K562 (cell line): ENCODE results near the gene IP6K2. TPM values are rescaled to one million over a fixed set of nuclear protein-coding genes. Genes with fewer than 3 reads are reported as not detected.

ENCODE experiments used
- EZH2 ChIP-seq: IDR thresholded peaks from 2 replicates; pipeline ENCODE4 v1.6.1; 2012; ENCODE audit warnings: low read depth, mild to moderate bottlenecking, inconsistent platforms, low read length, borderline replicate concordance
- IFI16 ChIP-seq: fragments of 250-450 bp; sonication (Bioruptor Pico); IDR thresholded peaks from 2 replicates; pipeline ENCODE4 v2.1.2; 2022; ENCODE audit warnings: mild to moderate bottlenecking, inconsistent platforms
- KAT2B ChIP-seq: IDR thresholded peaks from one replicate; pipeline ENCODE4 v1.6.1; 2012; ENCODE audit warnings: low read depth, mild to moderate bottlenecking, control low read depth, inconsistent platforms, low read length, moderate library complexity
- MYBL2 ChIP-seq, 2 experiments: fragments of 450-650 bp in 1 of 2; sonication (generic) in 1 of 2; formaldehyde crosslinking in 1 of 2; IDR thresholded peaks; 2 replicates each; pipeline versions ENCODE4 v1.6.1 to v1.8.1; 2017 to 2022; ENCODE audit warnings: borderline replicate concordance in 1 of 2, inconsistent platforms in 1 of 2, low read depth in 1 of 2, mild to moderate bottlenecking in 1 of 2, missing genetic modification reagents in 1 of 2, moderate library complexity in 1 of 2
- PHF21A ChIP-seq: fragments of 450-650 bp; IDR thresholded peaks from 2 replicates; pipeline ENCODE4 v1.6.1; 2017; ENCODE audit warnings: low read depth, borderline replicate concordance
- ZNF124 ChIP-seq: sonication (generic); formaldehyde crosslinking; IDR thresholded peaks from 2 replicates; pipeline ENCODE4 v1.8.1; 2022; ENCODE audit warnings: missing genetic modification reagents
- polyA plus RNA-seq, 8 experiments: library from polyadenylated mRNA; depleted of rRNA in 4 of 8; stranded (reverse) in 5 of 8; unstranded in 3 of 8; fragments of >200 nt; fragmentation: Nextera tagmentation in 2 of 8; fragmentation: Illumina TruSeq in 1 of 8; extraction: Ambion mirVana in 2 of 8; extraction: Trizol in 1 of 8; gene quantifications; 2 replicates each; pipeline versions ENCODE4 v1.2.1 to v1.2.3, GENCODE V29; 2011 to 2014; ENCODE audit warnings: inconsistent platforms in 1 of 8, missing spikeins in 1 of 8
- total RNA-seq, 7 experiments: library from RNA; depleted of rRNA in 6 of 7; stranded (reverse); fragments of >200 nt in 6 of 7; fragmentation: Illumina TruSeq in 2 of 7; extraction: Trizol in 2 of 7; gene quantifications; 2 replicates each; pipeline versions ENCODE4 v1.2.1 to v1.2.3, GENCODE V29; 2011 to 2021; ENCODE audit warnings: low replicate concordance in 1 of 7
- TF ChIP-seq, protein P1 (sequence below): IDR thresholded peaks from 2 replicates; pipeline ENCODE4 v1.6.1; 2016; ENCODE audit warnings: missing genetic modification characterization, missing compliant biosample characterization
- TF ChIP-seq, protein P2 (sequence below): fragments of 200-800 bp; sonication (Bioruptor generic); IDR thresholded peaks from 2 replicates; pipeline ENCODE4 v1.6.1; 2017; ENCODE audit warnings: missing genetic modification characterization, missing compliant biosample characterization
- TF ChIP-seq, protein P3 (sequence below): fragments of 250-450 bp; sonication (Bioruptor Pico); IDR thresholded peaks from 2 replicates; pipeline ENCODE4 v1.4.0; 2020; ENCODE audit warnings: mild to moderate bottlenecking, moderate library complexity
- TF ChIP-seq, protein P4 (sequence below): fragments of 250-450 bp; sonication (Bioruptor Pico); IDR thresholded peaks from 2 replicates; pipeline ENCODE4 v1.5.0; 2020; ENCODE audit warnings: mild to moderate bottlenecking, borderline replicate concordance
- TF ChIP-seq, protein P5 (sequence below): sonication (generic); formaldehyde crosslinking; IDR thresholded peaks from 2 replicates; pipeline ENCODE4 v1.8.1; 2023; ENCODE audit warnings: mild to moderate bottlenecking, missing genetic modification reagents

IP6K2 gene
- total and polyA plus RNA-seq, 9 of the 15 experiments (the other 6 are each of a cell fraction or from before 2014, with no cell fraction given) = 19.6 to 78.1 (median 48.0) TPM

DNA sequence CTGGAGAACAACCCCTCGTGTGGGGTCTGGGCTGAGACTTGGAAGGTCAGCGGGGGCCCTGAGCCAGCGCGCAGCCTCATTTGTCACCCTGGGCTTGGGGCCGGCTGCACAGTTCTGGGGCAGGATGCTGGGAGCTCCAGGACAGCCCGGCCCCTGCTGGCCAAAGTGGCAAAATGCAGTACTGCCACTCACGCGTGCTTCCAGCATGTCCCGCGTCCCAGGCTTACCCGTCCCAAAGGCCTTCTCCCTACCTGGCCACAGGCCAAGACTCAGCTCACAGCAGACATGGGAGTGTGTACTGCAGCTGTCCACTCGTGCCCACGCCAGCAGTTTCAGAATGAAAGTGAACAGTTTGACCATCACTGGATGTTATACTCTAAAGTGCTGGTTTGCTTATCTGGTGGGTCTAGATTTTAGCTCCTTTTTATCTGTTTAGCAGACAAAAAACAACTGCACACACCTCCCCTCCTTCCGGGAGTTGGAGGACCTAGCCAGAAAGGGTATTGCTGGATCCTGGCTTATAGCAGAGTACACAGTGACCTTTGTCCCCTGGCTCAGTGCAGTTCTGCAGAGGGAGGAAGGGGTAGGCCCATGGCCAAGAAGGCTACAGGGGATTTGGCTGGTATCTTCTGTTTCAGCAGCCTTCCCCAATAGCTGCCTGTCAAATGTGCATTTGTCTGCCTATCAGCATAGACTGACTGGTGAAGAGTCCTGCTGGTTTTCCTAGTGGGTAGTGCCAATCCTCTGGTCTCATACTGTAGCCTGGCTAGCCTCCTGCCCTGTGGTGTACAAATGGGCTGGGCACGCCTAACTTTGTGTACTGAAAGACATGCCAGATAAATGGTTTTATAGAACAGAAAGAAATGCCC is 23.2 kb upstream of the IP6K2 start (continued):
- TF ChIP-seq, protein P1, sequence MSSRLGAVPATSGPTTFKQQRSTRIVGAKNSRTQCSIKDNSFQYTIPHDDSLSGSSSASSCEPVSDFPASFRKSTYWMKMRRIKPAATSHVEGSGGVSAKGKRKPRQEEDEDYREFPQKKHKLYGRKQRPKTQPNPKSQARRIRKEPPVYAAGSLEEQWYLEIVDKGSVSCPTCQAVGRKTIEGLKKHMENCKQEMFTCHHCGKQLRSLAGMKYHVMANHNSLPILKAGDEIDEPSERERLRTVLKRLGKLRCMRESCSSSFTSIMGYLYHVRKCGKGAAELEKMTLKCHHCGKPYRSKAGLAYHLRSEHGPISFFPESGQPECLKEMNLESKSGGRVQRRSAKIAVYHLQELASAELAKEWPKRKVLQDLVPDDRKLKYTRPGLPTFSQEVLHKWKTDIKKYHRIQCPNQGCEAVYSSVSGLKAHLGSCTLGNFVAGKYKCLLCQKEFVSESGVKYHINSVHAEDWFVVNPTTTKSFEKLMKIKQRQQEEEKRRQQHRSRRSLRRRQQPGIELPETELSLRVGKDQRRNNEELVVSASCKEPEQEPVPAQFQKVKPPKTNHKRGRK (tag) = no peak
- TF ChIP-seq, protein P2, sequence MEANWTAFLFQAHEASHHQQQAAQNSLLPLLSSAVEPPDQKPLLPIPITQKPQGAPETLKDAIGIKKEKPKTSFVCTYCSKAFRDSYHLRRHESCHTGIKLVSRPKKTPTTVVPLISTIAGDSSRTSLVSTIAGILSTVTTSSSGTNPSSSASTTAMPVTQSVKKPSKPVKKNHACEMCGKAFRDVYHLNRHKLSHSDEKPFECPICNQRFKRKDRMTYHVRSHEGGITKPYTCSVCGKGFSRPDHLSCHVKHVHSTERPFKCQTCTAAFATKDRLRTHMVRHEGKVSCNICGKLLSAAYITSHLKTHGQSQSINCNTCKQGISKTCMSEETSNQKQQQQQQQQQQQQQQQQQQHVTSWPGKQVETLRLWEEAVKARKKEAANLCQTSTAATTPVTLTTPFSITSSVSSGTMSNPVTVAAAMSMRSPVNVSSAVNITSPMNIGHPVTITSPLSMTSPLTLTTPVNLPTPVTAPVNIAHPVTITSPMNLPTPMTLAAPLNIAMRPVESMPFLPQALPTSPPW = no peak
- TF ChIP-seq, protein P3, sequence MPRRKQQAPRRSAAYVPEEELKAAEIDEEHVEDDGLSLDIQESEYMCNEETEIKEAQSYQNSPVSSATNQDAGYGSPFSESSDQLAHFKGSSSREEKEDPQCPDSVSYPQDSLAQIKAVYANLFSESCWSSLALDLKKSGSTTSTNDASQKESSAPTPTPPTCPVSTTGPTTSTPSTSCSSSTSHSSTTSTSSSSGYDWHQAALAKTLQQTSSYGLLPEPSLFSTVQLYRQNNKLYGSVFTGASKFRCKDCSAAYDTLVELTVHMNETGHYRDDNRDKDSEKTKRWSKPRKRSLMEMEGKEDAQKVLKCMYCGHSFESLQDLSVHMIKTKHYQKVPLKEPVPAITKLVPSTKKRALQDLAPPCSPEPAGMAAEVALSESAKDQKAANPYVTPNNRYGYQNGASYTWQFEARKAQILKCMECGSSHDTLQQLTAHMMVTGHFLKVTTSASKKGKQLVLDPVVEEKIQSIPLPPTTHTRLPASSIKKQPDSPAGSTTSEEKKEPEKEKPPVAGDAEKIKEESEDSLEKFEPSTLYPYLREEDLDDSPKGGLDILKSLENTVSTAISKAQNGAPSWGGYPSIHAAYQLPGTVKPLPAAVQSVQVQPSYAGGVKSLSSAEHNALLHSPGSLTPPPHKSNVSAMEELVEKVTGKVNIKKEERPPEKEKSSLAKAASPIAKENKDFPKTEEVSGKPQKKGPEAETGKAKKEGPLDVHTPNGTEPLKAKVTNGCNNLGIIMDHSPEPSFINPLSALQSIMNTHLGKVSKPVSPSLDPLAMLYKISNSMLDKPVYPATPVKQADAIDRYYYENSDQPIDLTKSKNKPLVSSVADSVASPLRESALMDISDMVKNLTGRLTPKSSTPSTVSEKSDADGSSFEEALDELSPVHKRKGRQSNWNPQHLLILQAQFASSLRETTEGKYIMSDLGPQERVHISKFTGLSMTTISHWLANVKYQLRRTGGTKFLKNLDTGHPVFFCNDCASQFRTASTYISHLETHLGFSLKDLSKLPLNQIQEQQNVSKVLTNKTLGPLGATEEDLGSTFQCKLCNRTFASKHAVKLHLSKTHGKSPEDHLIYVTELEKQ (CRISPR knock-in tag) = no peak
- TF ChIP-seq EZH2 (no peak), IFI16 (no peak), KAT2B (no peak), PHF21A (no peak), ZNF124 (CRISPR knock-in tag) (no peak), MYBL2 (IDR thresholded peaks at IDR 0.05; ENCODE audit: low read depth) (no peak), MYBL2 (CRISPR knock-in tag; IDR thresholded peaks at IDR 0.05; ENCODE audit: borderline replicate concordance) (no peak)
- TF ChIP-seq, protein P4, sequence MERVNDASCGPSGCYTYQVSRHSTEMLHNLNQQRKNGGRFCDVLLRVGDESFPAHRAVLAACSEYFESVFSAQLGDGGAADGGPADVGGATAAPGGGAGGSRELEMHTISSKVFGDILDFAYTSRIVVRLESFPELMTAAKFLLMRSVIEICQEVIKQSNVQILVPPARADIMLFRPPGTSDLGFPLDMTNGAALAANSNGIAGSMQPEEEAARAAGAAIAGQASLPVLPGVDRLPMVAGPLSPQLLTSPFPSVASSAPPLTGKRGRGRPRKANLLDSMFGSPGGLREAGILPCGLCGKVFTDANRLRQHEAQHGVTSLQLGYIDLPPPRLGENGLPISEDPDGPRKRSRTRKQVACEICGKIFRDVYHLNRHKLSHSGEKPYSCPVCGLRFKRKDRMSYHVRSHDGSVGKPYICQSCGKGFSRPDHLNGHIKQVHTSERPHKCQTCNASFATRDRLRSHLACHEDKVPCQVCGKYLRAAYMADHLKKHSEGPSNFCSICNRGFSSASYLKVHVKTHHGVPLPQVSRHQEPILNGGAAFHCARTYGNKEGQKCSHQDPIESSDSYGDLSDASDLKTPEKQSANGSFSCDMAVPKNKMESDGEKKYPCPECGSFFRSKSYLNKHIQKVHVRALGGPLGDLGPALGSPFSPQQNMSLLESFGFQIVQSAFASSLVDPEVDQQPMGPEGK (CRISPR knock-in tag) = no peak
- TF ChIP-seq, protein P5, sequence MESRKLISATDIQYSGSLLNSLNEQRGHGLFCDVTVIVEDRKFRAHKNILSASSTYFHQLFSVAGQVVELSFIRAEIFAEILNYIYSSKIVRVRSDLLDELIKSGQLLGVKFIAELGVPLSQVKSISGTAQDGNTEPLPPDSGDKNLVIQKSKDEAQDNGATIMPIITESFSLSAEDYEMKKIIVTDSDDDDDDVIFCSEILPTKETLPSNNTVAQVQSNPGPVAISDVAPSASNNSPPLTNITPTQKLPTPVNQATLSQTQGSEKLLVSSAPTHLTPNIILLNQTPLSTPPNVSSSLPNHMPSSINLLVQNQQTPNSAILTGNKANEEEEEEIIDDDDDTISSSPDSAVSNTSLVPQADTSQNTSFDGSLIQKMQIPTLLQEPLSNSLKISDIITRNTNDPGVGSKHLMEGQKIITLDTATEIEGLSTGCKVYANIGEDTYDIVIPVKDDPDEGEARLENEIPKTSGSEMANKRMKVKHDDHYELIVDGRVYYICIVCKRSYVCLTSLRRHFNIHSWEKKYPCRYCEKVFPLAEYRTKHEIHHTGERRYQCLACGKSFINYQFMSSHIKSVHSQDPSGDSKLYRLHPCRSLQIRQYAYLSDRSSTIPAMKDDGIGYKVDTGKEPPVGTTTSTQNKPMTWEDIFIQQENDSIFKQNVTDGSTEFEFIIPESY (CRISPR knock-in tag) = no peak
